Measurements from ENCODE around the gene CEACAM6. TPM values are rescaled to one million over a fixed set of nuclear protein-coding genes. Genes with fewer than 3 reads are reported as not detected.
A peak's percentile ranks its signal among the peaks of the same experiment; 100 is the strongest.
"Not testable (repeated sequence)": the region's sequence is repeated elsewhere in the genome, so short reads cannot be mapped to it uniquely, and the experiment has no call there.

The CEACAM6 gene
- polyA plus RNA-seq, 1 experiment: not detected

- H3K27ac ChIP-seq (ENCODE audit: low read depth, low read length): no peak overlapping the region
- CTCF ChIA-PET: no interaction called here
- H3K4me3 ChIP-seq (ENCODE audit: low read depth, low read length): no peak overlapping the region
- no peaks in the 10 kb centered on the region for H3K9me3 ChIP-seq (ENCODE audit: control insufficient read depth, insufficient read depth, low read length)
- POLR2A ChIA-PET: no interaction called here
- TF ChIP-seq CTCF (IDR thresholded peaks at IDR 0.05; ENCODE audit: low read depth, low read length): no peak
- no peak for DNase-seq (ENCODE audit: low read depth, low spot score)
- peaks cover 3% of the 10 kb centered on the region for H3K27me3 ChIP-seq (ENCODE audit: control insufficient read depth, insufficient read depth, low read length)
Observed at GRCh38 chr19:41748012-41748411, 7.3 kb upstream of the CEACAM6 start.

GRCh38 chr19:41750248-41751134 is 4.8 kb upstream of the CEACAM6 start:
- POLR2A ChIA-PET; H3K9me3 ChIP-seq (ENCODE audit: control insufficient read depth, insufficient read depth, low read length); H3K4me3 ChIP-seq (ENCODE audit: low read depth, low read length); H3K27ac ChIP-seq (ENCODE audit: low read depth, low read length); H3K27me3 ChIP-seq (ENCODE audit: control insufficient read depth, insufficient read depth, low read length); DNase-seq (ENCODE audit: low read depth, low spot score); CTCF ChIA-PET: not testable (repeated sequence)

GRCh38 chr19:41753159-41753558 is 2.2 kb upstream of the CEACAM6 start:
- no peaks in the 10 kb centered on the region for H3K27me3 ChIP-seq (ENCODE audit: control insufficient read depth, insufficient read depth, low read length)
- ChIA-PET CTCF (interaction anchor here (0.5 to 2.3 kb wide), 20 partner anchors 8 to 811 kb away, joined by 3 to 15 read pairs (median 4); no protein-coding TSS in a partner anchor), POLR2A (no interaction called here)
- H3K4me3 ChIP-seq (ENCODE audit: low read depth, low read length): no peak overlapping the region
- no peak for DNase-seq (ENCODE audit: low read depth, low spot score)
- H3K27ac ChIP-seq (ENCODE audit: low read depth, low read length): no peak overlapping the region
- no peaks in the 10 kb centered on the region for H3K9me3 ChIP-seq (ENCODE audit: control insufficient read depth, insufficient read depth, low read length)
- peak; percentile 56 for TF ChIP-seq CTCF (IDR thresholded peaks at IDR 0.05; ENCODE audit: low read depth, low read length)

GRCh38 chr19:41753936-41754529 is 1.3 kb upstream of the CEACAM6 start:
- no peak for DNase-seq (ENCODE audit: low read depth, low spot score)
- H3K27me3 ChIP-seq (ENCODE audit: control insufficient read depth, insufficient read depth, low read length): no peaks in the 10 kb centered on the region
- H3K9me3 ChIP-seq (ENCODE audit: control insufficient read depth, insufficient read depth, low read length): no peaks in the 10 kb centered on the region
- ChIA-PET CTCF (interaction anchor here (0.5 to 2.3 kb wide), 13 partner anchors 9 to 810 kb away, joined by 3 to 15 read pairs (median 3); no protein-coding TSS in a partner anchor), POLR2A (no interaction called here)
- H3K4me3 ChIP-seq (ENCODE audit: low read depth, low read length): no peak overlapping the region
- H3K27ac ChIP-seq (ENCODE audit: low read depth, low read length): no peak overlapping the region
- TF ChIP-seq CTCF (IDR thresholded peaks at IDR 0.05; ENCODE audit: low read depth, low read length): peak; percentile 69

- no peak overlapping the region for H3K27ac ChIP-seq (ENCODE audit: low read depth, low read length)
- no peaks in the 10 kb centered on the region for H3K27me3 ChIP-seq (ENCODE audit: control insufficient read depth, insufficient read depth, low read length)
- ChIA-PET CTCF (interaction anchor here (1.5 kb wide), 1 partner anchor 27 kb away, joined by 3 read pairs; no protein-coding TSS in a partner anchor), POLR2A (no interaction called here)
- H3K9me3 ChIP-seq (ENCODE audit: control insufficient read depth, insufficient read depth, low read length): no peaks in the 10 kb centered on the region
- no peak for TF ChIP-seq CTCF (IDR thresholded peaks at IDR 0.05; ENCODE audit: low read depth, low read length)
- DNase-seq (ENCODE audit: low read depth, low spot score): no peak
- H3K4me3 ChIP-seq (ENCODE audit: low read depth, low read length): no peak overlapping the region
Observed at GRCh38 chr19:41758846-41759245, 3.5 kb downstream of the CEACAM6 start.
